Subcutaneous adipose tissue (tissue), 4 donors: ENCODE data around the gene PDZD7. TPM values are rescaled to one million over a fixed set of nuclear protein-coding genes. Genes with fewer than 3 reads are reported as not detected.

Source experiments
- total RNA-seq, 4 donors: library from RNA; depleted of rRNA; stranded (reverse); fragments of >200 nt; gene quantifications; one replicate each; pipeline ENCODE4 v1.1.0, GENCODE V29; 2016
- TF ChIP-seq, protein P1 (sequence below): fragments of 450-650 bp; IDR thresholded peaks from one replicate; pipeline ENCODE4 v1.5.1; 2016; ENCODE audit warnings: low read depth, mild to moderate bottlenecking, control low read depth, antibody characterized with exemption, moderate library complexity

PDZD7 gene
- total RNA-seq, 4 donors from 2014 or later, result 0.22 to 1.7 (median 0.92) TPM

GRCh38 chr10:100969187-100970075 is 61.5 kb downstream of the PDZD7 start, which contains the start of gene SEMA4G:
Gene SEMA4G (plus strand): TSS chr10:100969504. CDS start chr10:100972913, 3,409 bp downstream.
- TF ChIP-seq, protein P1, sequence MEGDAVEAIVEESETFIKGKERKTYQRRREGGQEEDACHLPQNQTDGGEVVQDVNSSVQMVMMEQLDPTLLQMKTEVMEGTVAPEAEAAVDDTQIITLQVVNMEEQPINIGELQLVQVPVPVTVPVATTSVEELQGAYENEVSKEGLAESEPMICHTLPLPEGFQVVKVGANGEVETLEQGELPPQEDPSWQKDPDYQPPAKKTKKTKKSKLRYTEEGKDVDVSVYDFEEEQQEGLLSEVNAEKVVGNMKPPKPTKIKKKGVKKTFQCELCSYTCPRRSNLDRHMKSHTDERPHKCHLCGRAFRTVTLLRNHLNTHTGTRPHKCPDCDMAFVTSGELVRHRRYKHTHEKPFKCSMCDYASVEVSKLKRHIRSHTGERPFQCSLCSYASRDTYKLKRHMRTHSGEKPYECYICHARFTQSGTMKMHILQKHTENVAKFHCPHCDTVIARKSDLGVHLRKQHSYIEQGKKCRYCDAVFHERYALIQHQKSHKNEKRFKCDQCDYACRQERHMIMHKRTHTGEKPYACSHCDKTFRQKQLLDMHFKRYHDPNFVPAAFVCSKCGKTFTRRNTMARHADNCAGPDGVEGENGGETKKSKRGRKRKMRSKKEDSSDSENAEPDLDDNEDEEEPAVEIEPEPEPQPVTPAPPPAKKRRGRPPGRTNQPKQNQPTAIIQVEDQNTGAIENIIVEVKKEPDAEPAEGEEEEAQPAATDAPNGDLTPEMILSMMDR, result no peak

DNA sequence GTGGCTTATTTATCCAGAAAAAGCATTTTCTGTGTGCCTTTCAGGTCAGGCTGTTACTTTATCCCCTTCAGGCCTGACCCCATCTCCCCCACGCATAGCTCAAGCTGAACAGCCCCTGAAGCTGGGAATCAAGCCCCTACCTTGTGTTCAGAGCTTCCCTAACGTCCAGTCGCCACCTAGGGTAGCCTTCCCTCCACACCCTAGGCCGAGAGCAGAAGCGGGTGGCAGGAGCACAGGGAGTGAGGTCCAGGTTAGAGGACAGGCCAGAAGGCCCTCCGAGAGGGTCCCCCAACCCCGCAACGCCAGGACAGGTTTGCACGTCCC is 62.1 kb downstream of the PDZD7 start:
- TF ChIP-seq, protein P1, result no peak

- TF ChIP-seq, protein P1, result no peak
Measured at GRCh38 chr10:100968062-100968736, 62.7 kb downstream of the PDZD7 start.

DNA sequence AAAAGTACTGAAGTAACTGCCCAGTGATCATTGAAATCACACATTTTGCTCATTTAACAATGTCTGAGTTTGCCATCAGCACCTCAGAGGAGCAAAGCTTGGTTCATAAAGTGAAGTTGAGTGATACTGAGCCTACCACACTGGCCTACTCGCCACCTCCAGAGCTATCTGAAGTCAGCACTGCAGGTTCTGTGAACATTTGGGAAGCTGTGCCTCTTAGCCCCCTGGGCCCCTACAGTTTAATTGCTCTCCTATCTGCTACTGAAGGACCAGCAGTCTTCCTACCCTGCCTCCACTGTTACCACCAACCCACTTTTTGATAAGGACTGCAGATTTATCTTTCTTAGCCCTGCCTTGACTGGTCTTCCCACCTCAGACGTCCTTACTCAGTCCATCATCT is 63.6 kb downstream of the PDZD7 start:
- TF ChIP-seq, protein P1, result no peak

- TF ChIP-seq, protein P1, result no peak
Measured at GRCh38 chr10:100966887-100967286, 64.0 kb downstream of the PDZD7 start.

DNA sequence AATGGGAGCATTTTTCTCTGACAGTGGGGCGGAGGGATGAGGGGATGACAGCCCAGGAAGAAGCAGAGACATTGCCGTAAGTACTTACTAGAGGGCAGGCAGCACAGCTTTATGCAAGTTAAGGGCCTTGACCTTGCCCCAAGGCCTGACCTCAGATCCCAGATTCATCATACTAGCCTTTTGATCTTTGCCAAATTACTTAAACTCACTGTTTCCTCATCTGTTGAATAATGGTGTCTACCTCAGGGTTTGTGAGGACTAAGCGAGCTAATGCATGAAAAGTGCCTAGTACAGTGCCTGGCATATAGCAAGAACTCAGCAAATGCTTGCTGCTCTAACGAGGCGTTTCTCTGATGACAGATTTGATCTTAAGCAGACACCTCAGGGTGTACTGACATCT is 65.1 kb downstream of the PDZD7 start:
- TF ChIP-seq, protein P1, result no peak

DNA sequence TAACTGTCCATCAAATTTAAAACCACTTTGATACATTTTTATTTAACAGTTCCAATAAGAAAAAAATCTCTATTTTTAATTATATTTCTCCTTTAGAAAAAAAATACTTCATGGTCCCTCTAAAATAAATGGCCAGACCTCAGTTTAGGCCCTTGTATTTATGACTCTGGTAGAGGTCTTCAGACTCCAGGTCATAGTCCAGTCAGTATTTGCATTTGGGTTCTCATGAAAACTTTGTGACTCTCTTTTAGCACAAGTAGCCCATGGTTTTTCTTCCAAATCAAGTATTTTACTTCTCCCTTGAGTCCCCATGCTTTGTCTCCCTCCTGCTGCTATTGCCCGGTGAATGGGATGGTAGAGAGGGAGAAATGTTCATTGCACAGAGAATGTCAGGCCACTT is 67.1 kb downstream of the PDZD7 start:
- TF ChIP-seq, protein P1, result no peak
